ENCODE results near the gene BRIP1. TPM values are rescaled to one million over a fixed set of nuclear protein-coding genes. Genes with fewer than 3 reads are reported as not detected.

BRIP1 gene
- total and polyA plus RNA-seq, 7 experiments from 2014 or later: 0.64 to 19.9 (median 1.6) TPM

- peaks cover 0 to 16% (median 5%) of the 10 kb centered on the region in 11 donors for H3K9me3 Mint-ChIP-seq
- ChIA-PET POLR2A (no interaction called here), CTCF (no interaction called here)
- DNase-seq: no peak
- H3K27ac Mint-ChIP-seq: no peak overlapping the region
- H3K27me3 Mint-ChIP-seq: peaks cover 45 to 67% (median 63%) of the 10 kb centered on the region in 5 donors
- no peaks in the 10 kb centered on the region for H3K4me1 Mint-ChIP-seq
- Histone ChIP-seq H3K4me3 (ENCODE audit: low read length) (no peak overlapping the region), H3K9me3 (ENCODE audit: control insufficient read depth in 2 of 3, low read length in 3 of 3) (no peaks in the 10 kb centered on the region), H3K36me3 (ENCODE audit: control insufficient read depth in 2 of 3, insufficient read depth in 3 of 3, low read length in 3 of 3) (no peaks in the 10 kb centered on the region), H3K4me1 (ENCODE audit: control insufficient read depth in 2 of 2, insufficient read depth in 2 of 2, low read length in 2 of 2) (no peaks in the 10 kb centered on the region), H3K27ac (ENCODE audit: low read depth, low read length) (no peak overlapping the region), H3K27me3 (ENCODE audit: control insufficient read depth in 2 of 2, insufficient read depth in 2 of 2, low read length in 2 of 2) (peaks cover 0 to 3% of the 10 kb centered on the region in 2 donors)
- intact Hi-C loops (cut with micrococcal nuclease): no loop called here
- no peak overlapping the region for H3K4me3 Mint-ChIP-seq
- no peak for ATAC-seq
- peaks cover 0 to 9% (median 0%) of the 10 kb centered on the region in 5 donors for H3K36me3 Mint-ChIP-seq
Observed at GRCh38 chr17:61638087-61638486, 225.2 kb downstream of the BRIP1 start.

GRCh38 chr17:61635913-61636432 lies 227.4 kb downstream of the BRIP1 start:
- CTCF ChIA-PET: interaction anchor here (0.6 to 0.8 kb wide), 2 partner anchors 10 to 477 kb away, joined by 3 read pairs; no protein-coding TSS in a partner anchor
- Mint-ChIP-seq H3K4me1 (no peaks in the 10 kb centered on the region), H3K36me3 (peaks cover 0 to 9% (median 0%) of the 10 kb centered on the region in 5 donors), H3K9me3 (peaks cover 0 to 16% (median 5%) of the 10 kb centered on the region in 11 donors), H3K4me3 (no peak overlapping the region), H3K27ac (no peak overlapping the region), H3K27me3 (peaks cover 56 to 82% (median 72%) of the 10 kb centered on the region in 5 donors)
- ATAC-seq (peak; percentile 60), DNase-seq (peak in 7 of 9 donors; percentile 2 to 40 (median 9))
- Histone ChIP-seq H3K36me3 (ENCODE audit: control insufficient read depth in 2 of 3, insufficient read depth in 3 of 3, low read length in 3 of 3) (no peaks in the 10 kb centered on the region), H3K4me1 (ENCODE audit: control insufficient read depth in 2 of 2, insufficient read depth in 2 of 2, low read length in 2 of 2) (no peaks in the 10 kb centered on the region), H3K9me3 (ENCODE audit: control insufficient read depth in 2 of 3, low read length in 3 of 3) (no peaks in the 10 kb centered on the region), H3K27me3 (ENCODE audit: control insufficient read depth in 2 of 2, insufficient read depth in 2 of 2, low read length in 2 of 2) (peaks cover 0 to 3% of the 10 kb centered on the region in 2 donors), H3K4me3 (ENCODE audit: low read length) (no peak overlapping the region), H3K27ac (ENCODE audit: low read depth, low read length) (no peak overlapping the region)
- intact Hi-C loops (cut with micrococcal nuclease): loop anchor here in 1 of 2 donors (1.0 kb wide), 2 partner anchors 201 to 430 kb away; no protein-coding TSS in a partner anchor
- POLR2A ChIA-PET: no interaction called here

- Histone ChIP-seq H3K9me3 (ENCODE audit: control insufficient read depth in 2 of 3, low read length in 3 of 3) (no peaks in the 10 kb centered on the region), H3K4me3 (ENCODE audit: low read length) (no peak overlapping the region), H3K4me1 (ENCODE audit: control insufficient read depth in 2 of 2, insufficient read depth in 2 of 2, low read length in 2 of 2) (no peaks in the 10 kb centered on the region), H3K27ac (ENCODE audit: low read depth, low read length) (no peak overlapping the region), H3K27me3 (ENCODE audit: control insufficient read depth in 2 of 2, insufficient read depth in 2 of 2, low read length in 2 of 2) (peaks cover 0 to 3% of the 10 kb centered on the region in 2 donors), H3K36me3 (ENCODE audit: control insufficient read depth in 2 of 3, insufficient read depth in 3 of 3, low read length in 3 of 3) (no peaks in the 10 kb centered on the region)
- Mint-ChIP-seq H3K4me3 (no peak overlapping the region), H3K27ac (no peak overlapping the region), H3K4me1 (no peaks in the 10 kb centered on the region), H3K9me3 (peaks cover 0 to 16% (median 5%) of the 10 kb centered on the region in 11 donors), H3K27me3 (peaks cover 64 to 86% (median 75%) of the 10 kb centered on the region in 5 donors), H3K36me3 (peaks cover 0 to 9% (median 0%) of the 10 kb centered on the region in 5 donors)
- intact Hi-C loops (cut with micrococcal nuclease): no loop called here
- ATAC-seq (no peak), DNase-seq (no peak)
- POLR2A ChIA-PET: no interaction called here
- CTCF ChIA-PET: interaction anchor here (0.8 kb wide), 1 partner anchor 11 kb away, joined by 3 read pairs; no protein-coding TSS in a partner anchor
Observed at GRCh38 chr17:61634942-61635538, 228.3 kb downstream of the BRIP1 start.

GRCh38 chr17:61634011-61634539 lies 229.3 kb downstream of the BRIP1 start:
- Mint-ChIP-seq H3K4me3 (no peak overlapping the region), H3K9me3 (peaks cover 0 to 16% (median 5%) of the 10 kb centered on the region in 11 donors), H3K36me3 (peaks cover 0 to 9% (median 0%) of the 10 kb centered on the region in 5 donors), H3K27me3 (peaks cover 61 to 81% (median 74%) of the 10 kb centered on the region in 5 donors), H3K27ac (no peak overlapping the region), H3K4me1 (no peaks in the 10 kb centered on the region)
- H3K27me3 ChIP-seq (ENCODE audit: control insufficient read depth in 2 of 2, insufficient read depth in 2 of 2, low read length in 2 of 2): peaks cover 0 to 3% of the 10 kb centered on the region in 2 donors
- no peak overlapping the region for H3K4me3 ChIP-seq (ENCODE audit: low read length)
- no peaks in the 10 kb centered on the region for H3K9me3 ChIP-seq (ENCODE audit: control insufficient read depth in 2 of 3, low read length in 3 of 3)
- DNase-seq (no peak), ATAC-seq (no peak)
- no peaks in the 10 kb centered on the region for H3K36me3 ChIP-seq (ENCODE audit: control insufficient read depth in 2 of 3, insufficient read depth in 3 of 3, low read length in 3 of 3)
- CTCF ChIA-PET: no interaction called here
- POLR2A ChIA-PET: no interaction called here
- intact Hi-C loops (cut with micrococcal nuclease): no loop called here
- no peaks in the 10 kb centered on the region for H3K4me1 ChIP-seq (ENCODE audit: control insufficient read depth in 2 of 2, insufficient read depth in 2 of 2, low read length in 2 of 2)
- no peak overlapping the region for H3K27ac ChIP-seq (ENCODE audit: low read depth, low read length)

- POLR2A ChIA-PET: no interaction called here
- DNase-seq (no peak), ATAC-seq (no peak)
- Mint-ChIP-seq H3K36me3 (peaks cover 0 to 9% (median 0%) of the 10 kb centered on the region in 5 donors), H3K27me3 (peaks cover 60 to 68% (median 62%) of the 10 kb centered on the region in 5 donors), H3K9me3 (peaks cover 0 to 16% (median 5%) of the 10 kb centered on the region in 11 donors), H3K27ac (no peak overlapping the region), H3K4me1 (no peaks in the 10 kb centered on the region), H3K4me3 (no peak overlapping the region)
- no peak overlapping the region for H3K4me3 ChIP-seq (ENCODE audit: low read length)
- intact Hi-C loops (cut with micrococcal nuclease): no loop called here
- no peaks in the 10 kb centered on the region for H3K4me1 ChIP-seq (ENCODE audit: control insufficient read depth in 2 of 2, insufficient read depth in 2 of 2, low read length in 2 of 2)
- no peak overlapping the region for H3K27ac ChIP-seq (ENCODE audit: low read depth, low read length)
- no peaks in the 10 kb centered on the region for H3K36me3 ChIP-seq (ENCODE audit: control insufficient read depth in 2 of 3, insufficient read depth in 3 of 3, low read length in 3 of 3)
- CTCF ChIA-PET: no interaction called here
- no peaks in the 10 kb centered on the region for H3K9me3 ChIP-seq (ENCODE audit: control insufficient read depth in 2 of 3, low read length in 3 of 3)
- peaks cover 0 to 3% of the 10 kb centered on the region in 2 donors for H3K27me3 ChIP-seq (ENCODE audit: control insufficient read depth in 2 of 2, insufficient read depth in 2 of 2, low read length in 2 of 2)
Observed at GRCh38 chr17:61632826-61633225, 230.5 kb downstream of the BRIP1 start.

GRCh38 chr17:61631800-61632199 lies 231.5 kb downstream of the BRIP1 start:
- ChIA-PET CTCF (no interaction called here), POLR2A (no interaction called here)
- H3K4me1 Mint-ChIP-seq: no peaks in the 10 kb centered on the region
- Histone ChIP-seq H3K27ac (ENCODE audit: low read depth, low read length) (no peak overlapping the region), H3K4me3 (ENCODE audit: low read length) (no peak overlapping the region), H3K9me3 (ENCODE audit: control insufficient read depth in 2 of 3, low read length in 3 of 3) (no peaks in the 10 kb centered on the region), H3K36me3 (ENCODE audit: control insufficient read depth in 2 of 3, insufficient read depth in 3 of 3, low read length in 3 of 3) (no peaks in the 10 kb centered on the region), H3K27me3 (ENCODE audit: control insufficient read depth in 2 of 2, insufficient read depth in 2 of 2, low read length in 2 of 2) (peaks cover 0 to 3% of the 10 kb centered on the region in 2 donors), H3K4me1 (ENCODE audit: control insufficient read depth in 2 of 2, insufficient read depth in 2 of 2, low read length in 2 of 2) (no peaks in the 10 kb centered on the region)
- DNase-seq: no peak
- intact Hi-C loops (cut with micrococcal nuclease): no loop called here
- ATAC-seq: no peak
- H3K4me3 Mint-ChIP-seq: no peak overlapping the region
- no peak overlapping the region for H3K27ac Mint-ChIP-seq
- H3K9me3 Mint-ChIP-seq: peaks cover 0 to 16% (median 5%) of the 10 kb centered on the region in 11 donors
- H3K36me3 Mint-ChIP-seq: peaks cover 0 to 9% (median 0%) of the 10 kb centered on the region in 5 donors
- peaks cover 54 to 66% (median 63%) of the 10 kb centered on the region in 5 donors for H3K27me3 Mint-ChIP-seq
